Measurements from ENCODE around the gene ZBTB33.

Gene ZBTB33

GRCh38 chrX:120306630-120307029 is 56.0 kb downstream of the ZBTB33 start:
- WGBS, 2 experiments (ENCODE audit: insufficient coverage in 2 of 2), result 50 to 80% methylated on average over 1 of the region's 2 CpGs
- Histone ChIP-seq H3K27ac (ENCODE audit: low read depth, low read length, severe bottlenecking) (no peak overlapping the region), H3K36me3 (ENCODE audit: control insufficient read depth, insufficient read depth, low read length) (no peaks in the 10 kb centered on the region)

More at GRCh38 chrX:120306630-120307029, 56.0 kb downstream of the ZBTB33 start:
- Histone ChIP-seq H3K4me3 (ENCODE audit: extremely low read depth, insufficient read depth, low read length, poor library complexity, severe bottlenecking) (no peak overlapping the region), H3K4me1 (ENCODE audit: control insufficient read depth, insufficient read depth, low read length, poor library complexity, severe bottlenecking) (peaks cover 6% of the 10 kb centered on the region), H3K9me3 (ENCODE audit: control insufficient read depth, low read length) (no peaks in the 10 kb centered on the region)
